ENCODE results near the gene ITPK1.

ITPK1 gene

GRCh38 chr14:93057586-93058280 is 58.0 kb downstream of the ITPK1 start:
- DNase-seq: no peak

GRCh38 chr14:93056840-93057585 is 58.7 kb downstream of the ITPK1 start:
- DNase-seq: no peak

- DNase-seq: no peak
Observed at GRCh38 chr14:93056166-93056839, 59.4 kb downstream of the ITPK1 start.

- DNase-seq: no peak
Observed at GRCh38 chr14:93055651-93056115, 60.0 kb downstream of the ITPK1 start.

GRCh38 chr14:93054876-93055275 is 60.8 kb downstream of the ITPK1 start:
- no peak for DNase-seq

- DNase-seq: no peak
Observed at GRCh38 chr14:93054006-93054405, 61.7 kb downstream of the ITPK1 start.

GRCh38 chr14:93051600-93052546 is 63.9 kb downstream of the ITPK1 start:
- DNase-seq: no peak

- no peak for DNase-seq
Observed at GRCh38 chr14:93050761-93051160, 65.0 kb downstream of the ITPK1 start.

- no peak for DNase-seq
Observed at GRCh38 chr14:93049867-93050331, 65.8 kb downstream of the ITPK1 start.

GRCh38 chr14:93049315-93049714 is 66.4 kb downstream of the ITPK1 start:
- no peak for DNase-seq

- no peak for DNase-seq
Observed at GRCh38 chr14:93048843-93049242, 66.9 kb downstream of the ITPK1 start.

- no peak for DNase-seq
Observed at GRCh38 chr14:93047661-93048060, 68.1 kb downstream of the ITPK1 start.

- no peak for DNase-seq
Observed at GRCh38 chr14:93047157-93047556, 68.6 kb downstream of the ITPK1 start.

- DNase-seq: no peak
Observed at GRCh38 chr14:93046705-93047050, 69.0 kb downstream of the ITPK1 start.

- DNase-seq: no peak
Observed at GRCh38 chr14:93045965-93046704, 69.6 kb downstream of the ITPK1 start.

GRCh38 chr14:93045211-93045674 is 70.5 kb downstream of the ITPK1 start:
- DNase-seq: no peak

- DNase-seq: no peak
Observed at GRCh38 chr14:93044556-93044955, 71.2 kb downstream of the ITPK1 start.

GRCh38 chr14:93044121-93044520 is 71.6 kb downstream of the ITPK1 start:
- DNase-seq: no peak

- DNase-seq: no peak
Observed at GRCh38 chr14:93042968-93043940, 72.5 kb downstream of the ITPK1 start.

GRCh38 chr14:93041830-93042229 is 73.9 kb downstream of the ITPK1 start:
- no peak for DNase-seq

- DNase-seq: no peak
Observed at GRCh38 chr14:93040982-93041381, 74.7 kb downstream of the ITPK1 start.
